Activated CD8-positive, alpha-beta memory T cell treated with anti-CD3 and anti-CD28 coated beads, Interleukin-2, amount 50 U/mL, for 1 hour (primary cell): ENCODE measurements around the gene AFF3.
"Not testable (repeated sequence)": the region's sequence is repeated elsewhere in the genome, so short reads cannot be mapped to it uniquely, and the experiment has no call there.

Experiments used
- DNase-seq: peaks from one replicate; pipeline ENCODE4 v3.0.0-alpha.2; 2020; ENCODE audit errors: extremely low read depth

Gene AFF3

GRCh38 chr2:99670768-99671734 is 471.3 kb downstream of the AFF3 start:
- DNase-seq: no peak

GRCh38 chr2:99666256-99666655 is 476.1 kb downstream of the AFF3 start:
- no peak for DNase-seq

GRCh38 chr2:99663641-99664040 is 478.7 kb downstream of the AFF3 start:
- no peak for DNase-seq

GRCh38 chr2:99662761-99663341 is 479.5 kb downstream of the AFF3 start:
- DNase-seq: no peak

- DNase-seq: not testable (repeated sequence)
Measured at GRCh38 chr2:99661761-99662160, 480.6 kb downstream of the AFF3 start.

- DNase-seq: no peak
Measured at GRCh38 chr2:99660616-99661406, 481.6 kb downstream of the AFF3 start.

- DNase-seq: no peak
Measured at GRCh38 chr2:99659874-99660273, 482.5 kb downstream of the AFF3 start.

- DNase-seq: no peak
Measured at GRCh38 chr2:99657691-99658258, 484.6 kb downstream of the AFF3 start.

GRCh38 chr2:99656994-99657393 is 485.4 kb downstream of the AFF3 start:
- DNase-seq: no peak

- DNase-seq: no peak
Measured at GRCh38 chr2:99653433-99653832, 489.0 kb downstream of the AFF3 start.

GRCh38 chr2:99652862-99653261 is 489.5 kb downstream of the AFF3 start:
- no peak for DNase-seq

- no peak for DNase-seq
Measured at GRCh38 chr2:99651930-99652670, 490.3 kb downstream of the AFF3 start.

- no peak for DNase-seq
Measured at GRCh38 chr2:99648906-99649789, 493.2 kb downstream of the AFF3 start.

GRCh38 chr2:99648178-99648844 is 494.1 kb downstream of the AFF3 start:
- DNase-seq: no peak

- DNase-seq: no peak
Measured at GRCh38 chr2:99645960-99646359, 496.4 kb downstream of the AFF3 start.

GRCh38 chr2:99644419-99644787 is 498.0 kb downstream of the AFF3 start:
- DNase-seq: no peak

GRCh38 chr2:99643787-99644418 is 498.5 kb downstream of the AFF3 start:
- no peak for DNase-seq

- no peak for DNase-seq
Measured at GRCh38 chr2:99641999-99642398, 500.4 kb downstream of the AFF3 start.

- no peak for DNase-seq
Measured at GRCh38 chr2:99640635-99641151, 501.7 kb downstream of the AFF3 start.
